Stimulated activated naive CD8-positive, alpha-beta T cell treated with anti-CD3 and anti-CD28 coated beads, Interleukin-15, Interleukin-2, amounts not matched to agents 100 U/mL and 50 U/mL, for 24 hours (primary cell): ENCODE results near the gene PGLYRP1.

Source experiments
- ATAC-seq: fragments of 150-1000 bp; cut with Tn5 transposase; one replicate; pipeline ENCODE4 v1.10.0; 2021
- DNase-seq: peaks from one replicate; pipeline ENCODE4 v3.0.0; 2021

The PGLYRP1 gene

DNA sequence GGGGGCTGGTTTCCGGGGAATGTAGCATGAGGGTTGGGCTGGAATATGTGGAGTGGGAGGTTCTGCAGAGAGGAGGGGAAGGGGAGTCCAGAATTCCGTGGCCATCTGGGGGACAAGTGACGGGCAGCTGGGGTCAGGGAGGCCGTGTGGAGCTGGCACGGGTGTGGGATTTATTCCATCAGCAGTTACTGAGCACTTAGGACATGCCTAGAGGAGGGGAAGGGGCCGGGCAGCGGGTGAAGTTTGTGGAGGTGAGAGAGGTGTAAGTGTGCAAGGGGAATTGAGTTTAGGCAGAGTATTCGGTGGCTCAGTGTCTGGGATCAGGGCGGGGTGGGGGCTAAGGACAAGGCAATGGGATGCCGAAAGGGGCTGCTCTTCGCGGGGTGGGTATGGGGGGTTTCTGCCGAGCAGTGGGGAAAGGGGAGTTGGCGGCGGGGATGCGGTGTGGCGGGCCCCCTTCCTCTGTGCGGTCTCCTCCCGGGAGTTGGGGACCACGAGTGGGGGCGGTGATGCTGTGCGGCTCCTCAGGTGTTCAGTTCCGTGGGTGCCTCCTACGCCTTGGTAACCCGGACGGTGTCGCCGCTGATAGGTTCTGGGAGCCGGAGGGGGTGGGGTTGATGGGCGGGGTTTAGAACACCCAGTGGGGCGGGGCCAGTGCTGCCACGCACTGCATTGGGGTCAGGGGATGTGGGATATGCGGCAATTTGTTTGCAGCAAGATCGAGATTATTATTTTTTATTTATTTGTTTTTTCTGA, 22.2 kb downstream of the PGLYRP1 start:
- ATAC-seq (peak; percentile 77), DNase-seq (peak; percentile 66)

DNA sequence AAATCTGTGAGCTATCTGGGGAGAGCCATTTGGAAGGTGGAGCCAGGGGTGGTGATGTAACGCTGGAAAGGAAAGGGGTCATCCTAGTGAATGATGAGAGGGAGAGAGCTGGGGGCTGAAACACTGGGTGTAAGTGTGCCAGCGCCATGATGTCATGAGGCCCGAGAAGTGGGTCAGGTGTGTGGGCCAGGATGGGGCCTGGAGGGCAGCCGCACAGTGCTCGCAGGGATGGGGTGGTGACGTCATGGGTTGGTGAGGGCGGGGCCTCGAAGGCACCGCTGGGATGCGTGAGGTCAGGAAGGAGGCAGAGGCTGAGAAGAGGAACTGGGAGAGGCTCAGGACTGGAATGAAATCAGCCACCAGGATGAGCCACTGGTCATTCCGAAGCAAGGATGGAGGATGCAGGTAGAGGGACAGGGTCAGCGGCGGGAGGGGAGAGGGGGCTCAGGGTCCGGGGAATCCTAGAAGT, 23.2 kb downstream of the PGLYRP1 start:
- no peak for ATAC-seq
- DNase-seq: peak; percentile 36

DNA sequence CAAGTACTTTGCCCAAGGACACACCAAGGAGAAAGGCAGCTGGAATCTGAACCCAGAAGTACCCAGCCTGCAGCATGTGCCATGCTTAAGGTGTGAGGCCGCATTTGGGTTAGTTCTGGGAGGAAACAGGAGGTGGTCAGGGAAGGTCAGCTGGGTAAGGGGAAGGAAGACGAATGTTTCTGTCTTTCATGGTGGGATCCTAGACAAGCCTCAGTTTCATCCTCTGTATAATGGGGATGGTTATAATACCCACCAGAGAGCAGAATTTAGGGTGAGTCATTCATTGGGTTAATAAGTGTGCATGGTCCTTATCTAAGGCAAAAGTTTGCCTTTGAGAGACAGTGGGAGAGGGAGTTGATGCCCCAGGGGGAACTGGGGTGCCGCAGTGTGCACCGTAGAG, 24.0 kb downstream of the PGLYRP1 start:
- DNase-seq: no peak
- ATAC-seq: no peak

DNA sequence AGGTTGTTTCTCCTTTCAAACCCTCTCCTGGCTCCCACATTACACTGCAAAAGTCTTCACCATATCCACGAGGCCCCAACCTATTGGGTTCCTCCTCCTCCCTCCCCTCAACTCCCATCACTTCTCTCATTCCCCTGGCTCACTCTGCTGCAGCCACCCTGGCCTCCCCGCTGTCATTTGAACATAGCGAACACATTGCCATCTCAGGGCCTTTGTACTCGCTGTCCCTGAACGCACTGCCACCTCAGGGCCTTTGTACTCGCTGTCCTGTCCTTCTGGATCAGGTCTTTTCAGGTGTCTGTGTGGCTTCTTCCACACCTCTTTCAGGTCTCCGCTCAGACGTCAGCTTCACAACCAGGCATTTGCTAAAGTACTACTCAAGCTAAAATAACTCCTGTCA, 25.9 kb downstream of the PGLYRP1 start:
- ATAC-seq: no peak
- no peak for DNase-seq

DNA sequence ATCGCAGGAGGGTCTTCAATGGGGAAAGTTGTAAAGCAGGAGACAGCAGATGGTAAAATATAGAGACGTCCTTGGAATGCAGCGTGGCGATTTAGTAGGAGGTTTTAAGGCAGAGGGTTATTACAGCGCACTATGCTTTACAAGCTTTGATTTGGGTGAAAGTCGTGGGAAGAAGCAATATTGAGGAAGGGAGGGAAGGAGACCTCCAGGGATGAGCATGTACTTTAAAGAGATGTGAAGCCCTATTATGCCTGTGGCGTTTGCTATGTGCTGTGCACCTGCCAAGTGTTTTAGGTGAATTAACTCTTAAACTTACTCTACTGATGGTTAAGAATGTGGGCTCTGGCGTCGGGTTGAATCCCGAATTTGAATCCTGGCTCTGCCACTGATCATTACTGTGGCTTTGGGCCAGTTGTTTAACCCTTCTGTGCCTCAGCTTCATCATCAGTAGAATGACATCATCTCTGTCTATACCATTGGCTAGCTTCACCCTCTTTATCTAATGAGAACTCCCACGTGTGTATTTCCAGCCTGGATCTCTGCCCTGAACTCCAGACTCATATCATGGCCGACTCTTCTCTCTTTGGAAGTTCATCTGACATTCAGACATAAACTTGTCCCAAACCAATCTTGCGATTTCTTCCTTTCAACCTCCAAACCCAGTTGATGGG, 27.0 kb downstream of the PGLYRP1 start:
- ATAC-seq: no peak
- no peak for DNase-seq

DNA sequence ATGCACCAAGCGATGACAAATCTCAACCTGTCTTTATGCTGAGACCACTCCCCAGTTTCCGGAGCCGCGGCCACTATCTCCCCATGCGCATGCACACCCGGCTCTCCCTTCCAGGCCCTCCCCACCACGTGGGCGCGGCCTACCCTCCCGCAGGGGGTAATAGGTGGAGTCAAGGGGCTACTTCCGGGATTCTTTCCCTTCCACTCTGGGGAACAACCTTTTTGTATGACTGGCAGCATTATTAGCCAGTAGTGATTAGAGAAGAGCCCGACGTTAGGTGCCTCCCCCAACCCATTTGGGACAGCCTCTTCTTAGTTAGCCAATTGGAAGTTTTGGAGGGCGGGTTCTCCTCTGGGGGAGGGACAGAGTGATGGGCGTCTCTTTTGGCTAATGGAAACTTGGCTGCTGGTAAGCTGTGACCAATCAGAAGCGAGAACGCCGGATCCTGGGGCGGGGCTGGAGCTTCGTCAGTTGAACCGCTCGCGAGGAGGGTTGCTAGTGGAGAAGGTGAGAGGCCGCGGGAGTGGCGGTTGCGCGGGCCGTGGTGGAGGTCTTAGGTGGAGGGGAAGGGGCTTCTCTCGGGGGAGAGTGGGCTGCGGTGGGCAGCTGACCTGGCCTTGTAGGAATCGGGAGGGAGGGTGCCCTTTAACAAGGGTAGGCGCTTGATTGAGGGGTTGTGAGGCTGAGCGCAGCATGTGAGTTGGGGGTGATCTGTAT, 27.7 kb downstream of the PGLYRP1 start, which contains the start of gene CCDC61:
TSS of gene CCDC61 (plus strand) at position 470 of the 717 bp plus-strand sequence. CDS start 7,552 bp downstream, outside the sequence.
- peak; percentile 98 for ATAC-seq
- peak; percentile 93 for DNase-seq

DNA sequence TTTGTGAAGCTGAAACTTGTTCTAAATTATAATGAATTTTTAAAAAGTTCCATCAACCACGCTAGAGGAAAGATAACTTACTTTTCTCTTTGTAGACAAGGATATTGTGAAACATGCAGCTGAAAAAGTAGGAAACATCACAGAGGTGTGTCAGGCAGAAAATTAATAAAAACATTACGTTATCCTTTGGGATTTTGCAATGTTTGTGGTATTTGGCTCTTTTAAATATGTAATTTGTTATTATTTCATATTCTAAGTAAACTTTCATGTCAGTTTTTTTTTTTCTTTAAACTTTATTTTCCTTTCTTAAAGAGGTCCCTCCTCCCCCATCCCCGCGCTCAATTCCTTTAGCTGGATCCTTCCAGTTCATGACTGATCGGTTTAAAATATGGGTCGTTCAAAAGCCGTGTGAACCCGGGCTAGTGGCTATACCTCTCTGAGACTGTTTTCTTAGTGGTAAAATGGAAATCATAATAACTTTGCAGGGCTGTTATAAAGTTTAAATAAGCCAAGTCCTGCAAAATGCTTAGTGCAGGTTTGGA, 28.3 kb downstream of the PGLYRP1 start:
- ATAC-seq: peak; percentile 1
- no peak for DNase-seq

DNA sequence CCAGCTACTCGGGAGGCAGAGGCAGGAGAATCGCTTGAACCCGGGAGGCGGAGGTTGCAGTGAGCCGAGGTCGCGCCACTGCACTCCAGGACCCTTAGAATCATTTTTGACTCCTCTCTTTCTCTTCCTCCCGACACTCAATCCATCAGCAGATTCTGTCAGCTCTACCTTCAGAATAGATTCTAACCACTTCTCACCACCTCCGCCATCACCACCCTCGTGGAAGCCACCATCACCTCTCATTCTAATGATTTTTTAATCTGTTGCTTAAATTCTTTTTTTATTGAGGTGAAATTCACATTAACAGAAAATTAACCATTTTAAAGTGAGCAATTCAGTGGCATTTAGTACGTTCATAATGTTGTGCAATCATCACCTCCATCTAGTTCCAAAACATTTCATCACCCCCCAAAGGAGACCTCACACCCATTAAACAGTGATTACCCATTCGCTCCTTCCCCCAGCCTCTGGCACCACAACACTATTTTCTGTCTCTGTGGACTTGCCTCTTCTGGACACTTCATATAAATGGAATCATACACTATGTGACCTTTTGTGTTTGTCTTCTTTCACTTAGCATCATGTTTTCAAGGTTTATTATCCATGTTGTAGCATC, 32.6 kb downstream of the PGLYRP1 start:
- ATAC-seq: no peak
- no peak for DNase-seq

DNA sequence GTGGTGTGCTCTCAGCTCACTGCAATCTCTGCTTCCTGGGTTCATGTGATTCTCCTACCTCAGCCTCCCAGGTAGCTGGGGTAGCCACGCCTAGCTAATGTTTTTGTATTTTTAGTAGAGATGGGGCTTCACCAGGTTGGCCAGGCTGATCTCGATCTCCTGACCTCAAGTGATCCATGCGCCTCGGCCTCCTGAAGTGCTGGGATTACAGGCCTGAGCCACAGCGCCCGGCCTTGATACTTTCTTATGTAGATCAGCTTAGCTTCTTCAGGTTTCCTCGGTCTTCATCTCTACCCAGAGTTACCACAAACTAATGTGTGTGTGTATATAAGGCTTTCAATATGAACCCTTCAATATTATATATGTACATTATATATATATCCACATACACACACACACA, 37.5 kb downstream of the PGLYRP1 start:
- no peak for ATAC-seq
- DNase-seq: no peak

DNA sequence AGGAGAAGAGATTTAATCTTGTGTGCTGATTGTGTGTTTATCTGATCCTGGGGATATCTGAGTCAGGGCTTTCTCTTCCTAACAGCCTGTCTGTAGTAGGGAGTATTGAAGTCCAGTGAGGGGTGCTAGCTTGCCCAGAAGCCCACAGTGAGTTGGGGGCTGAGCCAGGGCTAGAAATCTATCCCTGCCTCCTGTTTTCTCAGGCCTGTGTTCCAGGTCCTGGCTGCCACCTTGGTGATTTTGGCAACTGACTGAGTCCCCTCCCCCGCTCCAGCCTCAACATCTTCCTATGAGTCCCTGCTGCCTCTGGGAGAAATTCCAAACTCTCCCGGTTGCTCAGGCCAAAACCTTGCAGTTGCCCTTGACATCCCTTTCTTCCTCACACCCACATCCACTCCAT, 41.5 kb downstream of the PGLYRP1 start:
- no peak for DNase-seq

DNA sequence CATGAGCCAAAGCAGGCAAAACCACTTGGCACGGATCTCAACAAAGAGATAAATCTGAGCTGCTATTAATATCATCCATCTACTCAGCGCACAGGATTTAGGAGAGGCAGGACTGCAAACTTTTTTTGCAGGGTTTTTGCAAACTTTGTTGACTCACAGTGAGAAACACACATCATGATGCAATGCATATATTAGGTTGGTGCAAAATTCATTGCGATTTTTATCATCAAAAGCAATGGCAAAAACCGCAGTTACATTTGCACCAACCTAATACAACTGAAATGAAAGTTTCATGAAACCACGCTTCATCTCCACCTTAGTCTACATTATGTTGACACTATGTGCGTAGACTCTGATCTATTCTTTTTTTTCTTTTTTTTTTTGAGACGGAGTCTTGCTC, 44.7 kb downstream of the PGLYRP1 start:
- no peak for DNase-seq
- no peak for ATAC-seq

More for the DNA sequence above, 41.5 kb downstream of the PGLYRP1 start:
- no peak for ATAC-seq

DNA sequence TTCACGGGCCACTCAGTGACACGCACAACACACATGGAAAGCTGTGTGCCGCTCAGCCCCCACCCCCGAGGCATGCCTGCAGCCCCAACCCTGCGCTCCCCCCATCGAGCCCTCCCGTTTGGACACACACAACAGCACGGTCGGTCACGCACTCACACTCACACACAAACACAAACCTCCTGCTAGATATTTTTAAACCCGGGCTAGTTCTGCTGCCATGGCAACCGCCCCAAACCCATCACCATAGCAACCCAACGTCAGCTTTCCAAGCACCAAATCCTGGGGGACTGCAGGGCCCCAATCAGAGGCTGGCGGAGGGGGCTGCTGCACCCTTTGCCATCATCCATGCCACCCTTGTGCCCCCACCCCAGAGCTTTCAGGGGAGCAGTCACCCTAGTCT, 46.7 kb downstream of the PGLYRP1 start:
- ATAC-seq (no peak), DNase-seq (no peak)

DNA sequence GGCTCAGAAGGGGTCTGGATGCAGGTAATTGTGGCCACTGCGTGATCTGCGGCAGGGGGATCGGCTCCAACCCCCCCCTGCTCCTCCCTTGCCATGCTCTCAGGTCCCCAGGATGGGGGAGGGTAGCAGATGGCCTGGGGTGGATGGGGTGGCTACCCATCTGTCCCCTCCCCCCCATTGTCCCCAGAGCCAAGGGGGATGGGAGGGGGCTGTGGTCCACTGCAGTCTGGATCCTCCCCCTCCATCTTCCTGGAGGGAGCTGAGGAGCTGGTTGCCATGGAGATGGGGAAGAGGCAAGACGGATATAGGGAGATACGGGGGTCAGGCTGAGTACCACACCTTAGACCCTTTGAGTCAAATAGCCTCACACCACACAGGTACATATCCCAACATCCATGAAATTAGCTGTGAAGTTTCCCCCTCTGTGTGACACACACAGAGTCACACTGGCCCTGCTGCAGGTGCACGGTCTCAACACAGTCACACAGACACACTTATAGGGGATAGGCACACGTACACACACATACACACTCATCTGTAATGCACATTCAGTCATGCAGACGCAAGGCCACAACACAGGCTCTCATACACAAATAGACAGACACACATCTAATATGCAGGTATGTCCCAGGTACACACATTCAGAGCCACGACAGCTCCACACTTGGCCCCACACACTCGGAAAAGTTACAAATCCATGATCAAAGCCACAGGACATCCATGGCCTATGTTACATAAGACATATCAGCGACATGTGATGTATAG, 47.4 kb downstream of the PGLYRP1 start:
- no peak for ATAC-seq
- DNase-seq: no peak

DNA sequence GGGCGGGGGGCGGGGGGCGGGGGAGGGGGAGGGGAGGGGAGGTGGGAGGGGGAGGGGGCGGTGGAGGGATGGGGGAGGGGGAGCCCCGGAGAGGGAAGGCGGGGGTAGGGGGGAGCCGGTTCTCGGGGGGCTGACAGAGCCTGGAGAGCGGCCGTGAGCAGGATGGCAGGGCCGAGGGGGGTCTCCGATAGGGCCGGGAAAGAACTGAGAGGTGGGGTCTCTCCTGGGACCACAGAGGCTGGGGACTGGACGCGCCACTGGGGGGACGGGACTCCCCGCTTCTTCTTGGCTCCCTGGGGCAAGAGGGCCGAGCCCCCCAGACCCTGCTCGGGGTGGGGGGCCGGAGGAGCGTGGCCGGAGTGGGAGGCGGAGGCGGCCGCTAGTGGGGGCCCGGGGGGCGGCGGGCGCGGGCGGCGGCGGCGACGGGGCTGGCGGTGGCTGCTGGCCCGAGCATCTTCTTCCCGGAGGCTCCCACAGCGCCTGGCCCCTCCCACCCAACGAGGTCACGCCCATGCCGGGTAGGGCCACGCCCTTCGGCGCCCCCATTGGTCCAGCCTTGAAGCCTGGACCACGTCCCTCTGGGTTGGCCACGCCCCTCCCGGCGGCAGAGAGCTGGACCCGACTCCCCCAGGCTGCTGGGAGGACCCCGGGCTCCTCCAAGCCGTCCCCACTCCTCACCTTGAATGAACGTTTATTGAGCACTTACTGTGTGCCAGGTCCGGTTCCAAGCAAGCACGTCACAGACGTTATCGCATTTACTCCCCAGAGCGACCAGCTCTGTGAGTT, 49.1 kb downstream of the PGLYRP1 start, which contains the start of gene NOVA2:
TSS of gene NOVA2 (minus strand) at position 313 of the 786 bp plus-strand sequence. CDS start 514 bp downstream, outside the sequence.
- DNase-seq (peak; percentile 66), ATAC-seq (peak; percentile 55)

DNA sequence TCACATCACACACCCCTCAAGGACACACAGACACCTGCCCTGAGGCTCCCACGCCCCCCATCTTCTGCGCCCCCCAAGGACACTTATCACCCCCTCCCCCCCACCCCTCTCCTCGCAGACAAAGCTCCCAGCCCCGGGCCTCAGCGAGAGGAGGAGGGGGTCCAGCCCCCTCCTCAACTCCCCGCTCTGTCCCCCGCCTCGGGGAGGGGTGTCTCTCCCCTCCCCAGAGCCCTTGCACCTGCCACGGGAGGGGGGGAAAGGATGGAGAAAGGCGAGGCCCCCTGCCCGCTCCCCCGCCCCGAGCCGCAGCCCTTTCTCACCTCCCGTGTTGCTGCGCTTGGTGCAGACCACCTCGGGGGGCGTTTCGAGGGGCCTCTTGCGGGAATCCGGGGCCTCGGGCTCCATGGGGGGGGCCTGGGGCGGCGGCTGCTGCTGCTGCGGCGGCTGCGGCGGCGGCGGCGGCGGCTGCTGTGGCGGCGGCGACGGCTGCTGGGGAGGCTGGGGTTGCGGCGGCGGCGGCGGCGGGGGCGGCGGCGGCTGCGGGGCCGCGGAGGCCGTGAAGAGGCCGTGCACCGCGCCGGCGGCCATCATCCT, 49.8 kb downstream of the PGLYRP1 start:
- no peak for ATAC-seq

DNA sequence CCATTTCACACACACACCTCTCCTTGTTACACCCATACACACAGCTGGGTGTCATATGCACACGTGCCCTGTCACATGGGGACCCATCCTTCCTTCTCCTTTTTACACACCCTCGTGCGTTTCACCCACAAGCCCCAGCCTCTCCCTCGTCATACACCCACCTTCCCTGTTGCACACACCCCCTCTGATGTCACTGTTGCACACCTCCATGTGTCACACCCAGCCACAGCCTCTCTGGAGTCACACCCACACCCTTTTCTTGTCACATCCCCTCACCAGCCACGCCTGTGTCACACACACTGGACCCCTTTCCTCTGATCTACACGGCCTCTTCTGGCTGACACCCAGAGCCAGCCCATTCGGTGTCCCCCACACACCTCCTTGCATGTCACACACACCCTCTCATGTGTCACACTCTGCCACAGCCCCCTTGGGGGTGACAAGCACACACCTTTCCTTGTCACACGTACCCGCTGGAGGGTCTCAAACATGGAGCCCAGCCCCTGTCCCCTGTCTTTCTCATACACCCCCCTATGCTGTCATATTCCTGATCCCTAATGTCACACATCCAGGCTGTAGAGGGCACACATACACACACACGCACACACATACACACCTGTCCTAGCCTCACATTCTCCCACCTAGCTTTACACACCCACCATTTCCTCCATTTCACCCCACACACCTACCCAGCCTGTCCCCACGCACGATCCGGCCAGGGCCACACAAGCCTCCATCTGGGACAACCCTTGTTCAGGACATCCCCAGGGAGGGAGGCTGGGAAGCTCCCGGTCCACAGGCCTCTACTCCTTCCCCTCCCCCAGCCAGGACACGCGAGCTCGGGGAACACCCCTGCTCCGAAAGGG, 50.5 kb downstream of the PGLYRP1 start:
- ATAC-seq (peak; percentile 31), DNase-seq (peak; percentile 23)

More for the DNA sequence above, 49.8 kb downstream of the PGLYRP1 start:
- no peak for DNase-seq

DNA sequence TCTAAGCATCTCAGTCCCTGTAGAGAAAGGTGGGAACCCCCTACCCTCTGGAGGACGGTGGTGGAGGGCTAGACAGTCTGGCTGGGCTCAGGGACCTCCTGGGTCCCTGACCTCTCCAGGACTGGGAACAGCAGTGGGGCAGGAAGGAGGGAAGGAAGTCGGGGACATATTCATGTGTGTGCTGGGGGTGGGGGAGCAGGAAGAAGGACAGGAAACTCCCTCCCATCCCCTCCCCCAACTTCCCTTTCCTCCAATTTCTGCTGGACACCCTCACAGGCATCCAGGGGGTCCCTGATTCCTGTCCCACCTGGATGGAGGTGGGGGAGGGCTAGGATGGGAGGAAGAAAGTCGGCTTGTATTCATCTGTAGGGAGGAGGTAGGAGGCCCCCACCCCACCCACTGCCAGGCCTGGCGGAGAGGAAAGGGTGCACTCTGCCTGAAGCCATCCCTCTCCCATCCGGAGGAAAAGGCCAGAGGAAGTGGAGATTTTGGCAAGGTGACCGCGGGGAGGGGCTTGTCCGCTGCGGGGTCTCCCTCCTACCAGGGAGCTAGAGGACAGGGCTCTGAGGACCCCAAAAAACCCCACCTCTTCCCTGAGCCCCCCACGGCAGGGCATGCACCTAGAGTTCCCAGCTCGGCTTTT, 51.5 kb downstream of the PGLYRP1 start:
- DNase-seq (no peak), ATAC-seq (no peak)

DNA sequence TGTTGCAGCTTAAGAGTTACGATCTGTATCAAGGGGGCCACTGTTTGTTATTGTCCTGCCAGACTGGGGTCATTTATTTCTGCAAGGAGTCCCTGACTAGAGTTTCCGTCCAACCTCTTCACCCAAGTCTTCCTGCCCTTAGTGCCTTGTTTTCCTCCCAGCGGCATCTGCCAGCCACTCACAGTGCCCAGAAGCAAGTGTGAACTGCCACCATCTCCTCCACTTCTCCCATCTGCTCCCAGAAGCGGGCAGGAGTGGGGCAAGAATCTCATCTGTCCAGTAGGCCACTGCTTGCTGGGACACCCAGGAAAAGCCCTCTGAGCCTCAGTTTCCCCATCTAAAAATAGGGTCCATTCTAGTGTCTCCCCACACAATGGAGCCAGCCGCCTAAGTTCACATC, 53.2 kb downstream of the PGLYRP1 start:
- ATAC-seq (no peak), DNase-seq (no peak)
